GM19099 (cell line): ENCODE measurements around the gene RNF150.

ENCODE experiments used
- POLR2A ChIP-seq: IDR thresholded peaks from 3 replicates; pipeline ENCODE4 v1.6.1; 2011; ENCODE audit warnings: low read depth; ENCODE audit not compliant: insufficient read length; ENCODE audit errors: extremely low read depth

RNF150 gene

GRCh38 chr4:140865253-140866217, 267.7 kb downstream of the RNF150 start:
- TF ChIP-seq POLR2A, result no peak

DNA sequence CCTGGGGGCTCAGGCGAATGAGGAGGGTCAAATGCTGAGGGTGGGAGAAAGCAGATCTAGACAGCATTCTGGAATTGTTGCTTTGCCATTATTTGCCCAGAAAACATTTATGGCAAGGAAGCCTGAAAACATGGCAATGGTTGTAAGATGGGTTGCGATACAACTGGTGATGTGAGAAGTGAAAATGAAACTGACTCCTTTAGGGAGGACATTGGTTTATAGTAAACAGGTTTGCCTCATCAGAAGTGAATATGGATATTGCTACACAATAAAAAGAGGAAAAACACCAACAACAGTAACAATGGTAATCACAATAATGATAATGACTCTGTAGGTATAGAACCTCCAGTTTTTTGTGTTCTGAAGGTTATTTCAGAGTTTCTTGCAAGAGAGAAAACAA, 270.1 kb downstream of the RNF150 start:
- no peak for TF ChIP-seq POLR2A

DNA sequence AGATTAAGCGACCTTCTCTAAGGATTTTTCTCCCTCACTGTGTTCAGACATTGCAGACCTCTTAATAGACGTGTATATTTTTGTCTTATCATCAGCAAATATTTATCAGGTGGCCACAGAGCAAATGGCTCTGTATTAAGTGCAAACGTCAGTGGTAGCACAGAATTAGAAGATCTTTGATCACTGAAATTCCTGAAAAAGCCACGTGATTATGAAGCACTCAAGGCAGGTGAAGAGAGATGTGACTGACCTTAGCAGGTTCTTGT, 271.2 kb downstream of the RNF150 start:
- TF ChIP-seq POLR2A, result no peak

- no peak for TF ChIP-seq POLR2A
Observed at GRCh38 chr4:140861359-140862176, 271.7 kb downstream of the RNF150 start.

GRCh38 chr4:140858897-140859296, 274.4 kb downstream of the RNF150 start:
- no peak for TF ChIP-seq POLR2A

DNA sequence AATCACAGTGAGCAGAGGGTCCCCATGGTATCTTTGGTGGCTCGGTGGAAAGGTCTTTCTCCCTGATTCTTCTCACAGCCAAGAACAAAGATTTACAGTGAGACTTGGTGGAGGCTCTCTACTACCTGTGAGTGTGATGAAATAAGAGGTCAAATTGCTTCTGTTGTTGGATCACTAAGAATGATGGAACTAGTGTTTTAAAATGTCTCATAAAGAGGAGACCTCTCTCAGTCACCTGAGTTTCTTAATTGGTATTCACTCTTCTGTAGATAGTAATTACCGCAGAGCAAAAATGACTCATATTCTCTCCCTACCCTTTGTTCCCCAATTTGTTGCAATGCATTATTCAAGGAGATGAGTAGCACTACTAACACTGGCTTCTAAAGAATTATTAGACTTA, 276.2 kb downstream of the RNF150 start:
- no peak for TF ChIP-seq POLR2A

DNA sequence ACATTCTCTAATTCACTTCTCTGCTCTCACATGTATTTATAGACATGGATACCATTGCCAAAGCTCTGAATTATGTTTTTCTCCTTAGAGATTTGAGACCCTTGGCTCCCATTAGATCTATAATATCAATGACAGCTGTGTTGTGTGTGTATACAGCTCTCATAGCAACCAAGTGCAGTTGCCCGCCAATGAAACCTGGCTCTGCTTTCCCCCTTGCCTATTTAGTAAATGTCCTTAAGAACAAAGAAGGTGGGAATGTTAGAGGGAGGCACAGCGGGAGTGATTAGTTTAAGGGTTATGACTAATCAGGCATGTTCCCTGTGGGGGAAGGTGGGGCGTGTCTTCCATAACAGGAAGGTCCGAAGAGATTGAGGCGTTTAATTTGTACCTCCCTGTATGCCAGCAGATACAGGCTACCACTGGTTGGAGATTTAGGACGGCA, 276.6 kb downstream of the RNF150 start:
- TF ChIP-seq POLR2A, result no peak

- TF ChIP-seq POLR2A, result no peak
Observed at GRCh38 chr4:140854168-140854567, 279.1 kb downstream of the RNF150 start.

DNA sequence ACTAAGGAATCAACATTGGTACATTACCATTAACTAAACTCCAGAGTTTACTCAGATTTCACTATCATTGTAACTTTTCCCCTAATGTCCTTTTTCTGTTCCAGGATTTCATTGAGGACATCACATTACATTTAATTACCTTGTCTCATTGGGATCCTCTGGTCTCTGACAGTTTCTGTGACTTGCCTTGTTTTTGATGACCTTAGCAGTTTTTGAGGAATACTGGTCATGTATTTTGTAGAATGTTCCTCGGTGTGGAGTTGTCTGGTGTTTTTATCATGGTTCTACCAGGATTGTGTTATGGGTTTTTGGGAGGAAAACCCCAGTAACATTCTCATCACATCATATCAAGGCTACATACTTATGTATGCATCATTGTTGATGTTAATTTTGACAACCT, 281.5 kb downstream of the RNF150 start:
- TF ChIP-seq POLR2A, result no peak

DNA sequence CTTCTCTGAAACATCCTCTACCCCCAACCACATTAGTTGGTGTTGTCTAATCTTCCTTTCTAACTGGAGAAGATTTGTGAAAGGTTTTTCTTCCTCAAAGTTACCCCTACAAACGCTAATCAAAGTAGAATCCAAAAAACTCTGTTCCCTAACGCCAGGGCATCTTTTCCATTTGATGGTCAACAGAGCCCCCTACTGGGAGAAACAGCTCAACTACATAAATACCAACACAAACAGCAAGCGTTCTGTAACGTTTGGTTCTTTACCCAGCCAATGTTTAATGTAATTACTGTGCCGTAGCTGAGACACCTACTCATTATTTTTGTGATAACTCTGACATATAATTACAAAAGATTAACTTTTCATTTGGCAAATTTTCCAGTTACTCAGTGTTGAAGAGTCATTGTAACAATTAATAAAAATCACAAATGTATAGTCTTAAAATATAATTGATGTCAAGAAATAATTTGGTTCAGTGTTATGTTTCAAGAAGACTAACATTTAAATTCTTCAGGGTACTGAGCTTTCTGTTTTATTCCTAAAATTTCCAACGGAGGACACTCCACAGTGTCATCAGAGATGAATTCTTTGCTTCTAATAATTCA, 282.1 kb downstream of the RNF150 start:
- TF ChIP-seq POLR2A, result no peak

DNA sequence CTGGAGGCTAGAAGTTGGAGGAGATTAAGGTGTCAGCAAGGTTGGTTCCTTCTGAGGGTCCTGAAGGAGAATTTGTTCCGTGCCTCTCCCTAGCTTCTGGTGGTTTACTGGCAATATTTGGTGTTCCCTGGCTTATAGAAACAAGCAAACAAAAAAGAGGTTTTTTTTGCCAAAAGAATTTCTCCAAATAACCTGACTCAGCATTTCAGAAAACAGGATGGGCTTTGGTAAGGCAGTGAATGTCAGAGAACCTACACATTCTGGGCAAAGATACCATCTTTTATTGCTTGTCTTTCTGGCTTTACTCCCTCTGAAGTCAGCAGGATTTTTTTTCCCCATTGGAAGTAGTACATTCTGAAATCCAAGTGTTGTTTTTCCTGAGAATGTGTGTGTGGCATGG, 283.7 kb downstream of the RNF150 start:
- TF ChIP-seq POLR2A, result no peak

DNA sequence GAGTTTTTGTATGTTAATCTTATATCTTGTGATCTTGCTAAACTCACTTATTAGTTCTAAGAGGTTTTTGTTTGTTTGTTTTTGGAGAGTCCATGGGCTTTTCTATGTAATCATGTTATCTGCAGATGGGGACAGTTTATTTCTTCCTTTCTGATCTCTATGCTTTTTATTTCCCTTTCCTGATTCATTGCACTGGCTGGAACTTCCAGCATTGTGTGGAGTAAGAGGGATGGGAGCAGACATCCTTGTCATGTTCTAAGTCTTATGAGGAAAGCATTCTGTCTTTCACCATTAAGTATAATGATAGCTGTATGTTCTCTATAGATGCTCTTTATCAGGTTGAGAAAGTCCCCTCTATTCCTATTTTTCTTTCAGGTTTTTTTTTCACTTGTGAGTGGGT, 286.5 kb downstream of the RNF150 start:
- no peak for TF ChIP-seq POLR2A

GRCh38 chr4:140844061-140844460, 289.2 kb downstream of the RNF150 start:
- no peak for TF ChIP-seq POLR2A

GRCh38 chr4:140841186-140841585, 292.1 kb downstream of the RNF150 start:
- no peak for TF ChIP-seq POLR2A
